GM23338 (cell line): ENCODE measurements around the gene KRT15. TPM values are rescaled to one million over a fixed set of nuclear protein-coding genes. Genes with fewer than 3 reads are reported as not detected.

Experiments used
- ATAC-seq: fragments of 200-7000 bp; cut with Tn5 transposase; 3 replicates; pipeline ENCODE4 v1.9.1; 2020
- DNase-seq: peaks from one replicate; pipeline ENCODE4 v3.0.0-alpha.2; 2015; ENCODE audit warnings: low spot score
- H2AFZ ChIP-seq: fragments of 200-600 bp; sonication (generic); 2 replicates; pipeline ENCODE4 v1.8.0; 2016; ENCODE audit warnings: antibody characterized with exemption, mild to moderate bottlenecking, moderate library complexity
- H3F3A ChIP-seq: fragments of 200-600 bp; sonication (generic); replicated peaks from 2 replicates; pipeline ENCODE4 v1.8.0; 2017; ENCODE audit warnings: antibody characterized with exemption, mixed run types, low read depth
- H3K27ac ChIP-seq: fragments of 200-600 bp; sonication (generic); 2 replicates; pipeline ENCODE4 v1.6.1; 2016; ENCODE audit warnings: low read depth
- H3K27me3 ChIP-seq: fragments of 200-600 bp; sonication (generic); 2 replicates; pipeline ENCODE4 v1.8.0; 2016; ENCODE audit warnings: mild to moderate bottlenecking, mixed run types, moderate library complexity; ENCODE audit not compliant: insufficient read depth
- H3K36me3 ChIP-seq: fragments of 200-600 bp; sonication (generic); 2 replicates; pipeline ENCODE4 v1.8.0; 2016; ENCODE audit warnings: mild to moderate bottlenecking; ENCODE audit not compliant: insufficient read depth
- H3K4me1 ChIP-seq: fragments of 200-600 bp; sonication (generic); 2 replicates; pipeline ENCODE4 v1.8.0; 2016; ENCODE audit warnings: mild to moderate bottlenecking, moderate library complexity; ENCODE audit not compliant: insufficient read depth
- H3K4me2 ChIP-seq: fragments of 200-600 bp; sonication (generic); 2 replicates; pipeline ENCODE4 v1.7.1; 2017; ENCODE audit warnings: mixed run types
- H3K4me3 ChIP-seq: fragments of 200-600 bp; sonication (generic); 2 replicates; pipeline ENCODE4 v1.6.1; 2016; ENCODE audit warnings: mixed run types
- H3K79me2 ChIP-seq: fragments of 200-600 bp; sonication (generic); replicated peaks from 2 replicates; pipeline ENCODE4 v1.8.0; 2017; ENCODE audit warnings: mild to moderate bottlenecking; ENCODE audit not compliant: insufficient read depth
- H3K9me2 ChIP-seq: fragments of 200-600 bp; sonication (generic); 2 replicates; pipeline ENCODE4 v1.8.0; 2017; ENCODE audit not compliant: insufficient read depth
- H4K20me1 ChIP-seq: fragments of 200-600 bp; sonication (generic); replicated peaks from 2 replicates; pipeline ENCODE4 v1.8.0; 2017; ENCODE audit warnings: mild to moderate bottlenecking; ENCODE audit not compliant: insufficient read depth
- H3K27ac Mint-ChIP-seq: 2 replicates; pipeline ENCODE4 v1.8.0; 2020; ENCODE audit warnings: inconsistent platforms, mild to moderate bottlenecking, moderate library complexity, mixed read lengths
- H3K27me3 Mint-ChIP-seq: 3 replicates; pipeline ENCODE4 v1.8.0; 2022; ENCODE audit warnings: low read depth, mild to moderate bottlenecking, moderate library complexity, mixed read lengths, inconsistent platforms; ENCODE audit not compliant: insufficient read depth, poor library complexity
- H3K36me3 Mint-ChIP-seq: 3 replicates; pipeline ENCODE4 v1.8.0; 2021; ENCODE audit warnings: low read depth, mild to moderate bottlenecking, inconsistent platforms, moderate library complexity, mixed read lengths
- H3K4me1 Mint-ChIP-seq: 3 replicates; pipeline ENCODE4 v1.8.0; 2020; ENCODE audit warnings: mild to moderate bottlenecking, inconsistent platforms, mixed read lengths
- H3K4me3 Mint-ChIP-seq: 3 replicates; pipeline ENCODE4 v1.8.0; 2021; ENCODE audit warnings: moderate library complexity, mild to moderate bottlenecking, inconsistent platforms, mixed read lengths
- H3K9me3 Mint-ChIP-seq: 3 replicates; pipeline ENCODE4 v1.8.0; 2020; ENCODE audit warnings: moderate library complexity, mild to moderate bottlenecking, inconsistent platforms, mixed read lengths
- CTCF ChIP-seq, 2 experiments: fragments of 200-600 bp in 1 of 2; sonication (generic) in 1 of 2; conservative IDR thresholded peaks; 2 replicates each; pipeline versions ENCODE4 v1.5.1 to v1.6.1; 2016 to 2017; ENCODE audit warnings: antibody characterized with exemption in 2 of 2, low read depth in 2 of 2, mild to moderate bottlenecking in 2 of 2, moderate library complexity in 1 of 2
- ETS1 ChIP-seq: IDR thresholded peaks from 2 replicates; pipeline ENCODE4 v1.6.1; 2016; ENCODE audit warnings: antibody characterized with exemption
- EZH2 ChIP-seq: fragments of 200-600 bp; sonication (generic); IDR thresholded peaks from one replicate; pipeline ENCODE4 v1.8.0; 2017; ENCODE audit warnings: antibody characterized with exemption, mild to moderate bottlenecking, low read depth; ENCODE audit not compliant: unreplicated experiment
- EZH2phosphoT487 ChIP-seq: fragments of 200-600 bp; sonication (generic); IDR thresholded peaks from one replicate; pipeline ENCODE4 v1.8.1; 2018; ENCODE audit warnings: antibody characterized with exemption; ENCODE audit not compliant: unreplicated experiment
- JUNB ChIP-seq: IDR thresholded peaks from one replicate; pipeline ENCODE4 v1.6.1; 2016; ENCODE audit warnings: antibody characterized with exemption; ENCODE audit not compliant: unreplicated experiment
- NANOG ChIP-seq: IDR thresholded peaks from 2 replicates; pipeline ENCODE4 v1.6.1; 2016; ENCODE audit warnings: antibody characterized with exemption, borderline replicate concordance
- REST ChIP-seq: IDR thresholded peaks from one replicate; pipeline ENCODE4 v1.6.1; 2018; ENCODE audit warnings: antibody characterized with exemption; ENCODE audit not compliant: unreplicated experiment
- STAT1 ChIP-seq: IDR thresholded peaks from one replicate; pipeline ENCODE4 v1.6.1; 2016; ENCODE audit warnings: antibody characterized with exemption; ENCODE audit not compliant: unreplicated experiment
- ZNF114 ChIP-seq: fragments of 250-450 bp; sonication (Bioruptor Pico); IDR thresholded peaks from 2 replicates; pipeline ENCODE4 v1.5.0; 2020; ENCODE audit warnings: mild to moderate bottlenecking, moderate library complexity
- ZNF331 ChIP-seq: fragments of 250-450 bp; sonication (Bioruptor Pico); IDR thresholded peaks from 2 replicates; pipeline ENCODE4 v1.5.0; 2020; ENCODE audit warnings: low read depth, mild to moderate bottlenecking, moderate library complexity
- ZNF462 ChIP-seq: fragments of 250-450 bp; sonication (Bioruptor Pico); IDR thresholded peaks from 2 replicates; pipeline ENCODE4 v1.5.0; 2020; ENCODE audit warnings: mild to moderate bottlenecking, moderate library complexity
- polyA plus RNA-seq: library from polyadenylated mRNA; unstranded; fragments of >200 nt; fragmentation: Nextera tagmentation; extraction: Ambion mirVana; gene quantifications from 2 replicates; pipeline ENCODE4 v1.2.1, GENCODE V29; 2016
- total RNA-seq: library from RNA; depleted of rRNA; stranded (reverse); fragments of >200 nt; shearing (Covaris generic); gene quantifications from 2 replicates; pipeline ENCODE4 v1.2.3, GENCODE V29; 2014

The KRT15 gene
- total and polyA plus RNA-seq, 2 experiments from 2014 or later: 0.03 TPM; not detected in 1

GRCh38 chr17:41565338-41565737 is 46.6 kb upstream of the KRT15 start:
- no peaks in the 10 kb centered on the region for H3K36me3 ChIP-seq
- DNase-seq (no peak), ATAC-seq (no peak)
- H3F3A ChIP-seq: no peaks in the 10 kb centered on the region
- peaks cover 16% of the 10 kb centered on the region for H3K27me3 Mint-ChIP-seq
- H3K27ac ChIP-seq: no peak overlapping the region
- no peak for TF ChIP-seq STAT1
- TF ChIP-seq CTCF (conservative IDR thresholded peaks at IDR 0.05; ENCODE audit: low read depth in 2 of 2): no peak
- no peak for TF ChIP-seq ETS1
- no peak for TF ChIP-seq NANOG
- no peak for TF ChIP-seq ZNF114 (CRISPR knock-in tag)
- TF ChIP-seq EZH2phosphoT487: no peak
- no peak for TF ChIP-seq JUNB
- no peak for TF ChIP-seq ZNF331 (CRISPR knock-in tag)
- no peak for TF ChIP-seq EZH2
- no peak for TF ChIP-seq REST
- TF ChIP-seq ZNF462 (CRISPR knock-in tag): no peak
- no peaks in the 10 kb centered on the region for H3K4me1 ChIP-seq
- no peak overlapping the region for H3K4me3 ChIP-seq
- no peak overlapping the region for H2AFZ ChIP-seq
- H4K20me1 ChIP-seq: no peaks in the 10 kb centered on the region
- no peaks in the 10 kb centered on the region for H3K79me2 ChIP-seq
- no peak overlapping the region for H3K4me3 Mint-ChIP-seq
- peaks cover 6% of the 10 kb centered on the region; the same call in 1 of the 3 replicates for H3K9me3 Mint-ChIP-seq
- no peaks in the 10 kb centered on the region for H3K4me1 Mint-ChIP-seq
- no peaks in the 10 kb centered on the region for H3K27me3 ChIP-seq
- H3K27ac Mint-ChIP-seq: no peak overlapping the region
- no peaks in the 10 kb centered on the region for H3K36me3 Mint-ChIP-seq
- no peak overlapping the region for H3K4me2 ChIP-seq
- peaks cover 4% of the 10 kb centered on the region; the same call in 1 of the 2 replicates for H3K9me2 ChIP-seq
